B cell (primary cell): ENCODE measurements around the gene CDC14A. TPM values are rescaled to one million over a fixed set of nuclear protein-coding genes. Genes with fewer than 3 reads are reported as not detected.

Source experiments
- ATAC-seq: fragments of 200-7000 bp; cut with Tn5 transposase; one replicate; pipeline ENCODE4 v1.10.0; 2021; ENCODE audit warnings: low read depth, mild to moderate bottlenecking, moderate number of reproducible peaks, moderate library complexity
- CTCF ChIA-PET: fragments of 350-600 bp; sonication (Branson Sonifier 250); formaldehyde crosslinking; loops from one replicate; lab custom pipeline; 2021; ENCODE audit warnings: antibody characterized with exemption, inconsistent platforms; lab: Charles Lee
- POLR2A ChIA-PET: fragments of 350-600 bp; sonication (Branson Sonifier 250); formaldehyde crosslinking; loops from one replicate; lab custom pipeline; 2021; ENCODE audit warnings: antibody characterized with exemption; lab: Charles Lee
- DNase-seq: peaks from one replicate; pipeline ENCODE4 v3.0.0; 2013
- H2AFZ ChIP-seq: 2 replicates; pipeline ENCODE4 v1.6.1; 2012; ENCODE audit warnings: mild to moderate bottlenecking, low read depth, low read length; ENCODE audit not compliant: insufficient read depth, poor library complexity, severe bottlenecking
- H3K27ac ChIP-seq, 2 donors: 1 replicate in 1 of 2; 2 replicates in 1 of 2; pipeline ENCODE4 v1.5.1; 2012 to 2013; ENCODE audit warnings: low read length in 2 of 2, mild to moderate bottlenecking in 2 of 2, moderate library complexity in 1 of 2
- H3K27me3 ChIP-seq, 4 experiments: fragments of 200-600 bp in 1 of 4; sonication (generic) in 1 of 4; replicated peaks in 1 of 4; 1 replicate in 2 of 4; 2 replicates in 2 of 4; pipeline versions ENCODE4 v1.6.1 to v1.7.0; 2013 to 2016; ENCODE audit warnings: low read length in 3 of 4, mild to moderate bottlenecking in 2 of 4, mixed read lengths in 1 of 4, moderate library complexity in 1 of 4; ENCODE audit not compliant: insufficient read depth in 4 of 4, control insufficient read depth in 3 of 4; ENCODE audit errors: control extremely low read depth in 1 of 4
- H3K36me3 ChIP-seq, 2 experiments: replicated peaks in 1 of 2; 1 replicate in 1 of 2; 2 replicates in 1 of 2; pipeline versions ENCODE4 v1.6.1 to v1.7.1; 2013; ENCODE audit warnings: low read length in 1 of 2; ENCODE audit not compliant: insufficient read depth in 2 of 2, control insufficient read depth in 1 of 2; ENCODE audit errors: control extremely low read depth in 1 of 2, extremely low read depth in 1 of 2
- H3K4me1 ChIP-seq, 2 donors: fragments of 200-600 bp in 1 of 2; sonication (generic) in 1 of 2; 1 replicate in 1 of 2; 2 replicates in 1 of 2; pipeline versions ENCODE4 v1.5.1 to v1.6.1; 2013 to 2017; ENCODE audit warnings: low read length in 2 of 2; ENCODE audit not compliant: control insufficient read depth in 2 of 2, insufficient read depth in 2 of 2
- H3K4me2 ChIP-seq: replicated peaks from 2 replicates; pipeline ENCODE3; 2012; ENCODE audit warnings: mild to moderate bottlenecking, low read depth, low read length; ENCODE audit not compliant: poor library complexity, severe bottlenecking
- H3K4me3 ChIP-seq, 5 experiments: fragments of 200-600 bp in 1 of 5; sonication (generic) in 1 of 5; 1 replicate in 3 of 5; 2 replicates in 2 of 5; pipeline versions ENCODE4 v1.5.1 to v1.7.0; 2011 to 2016; ENCODE audit warnings: low read length in 4 of 5, mild to moderate bottlenecking in 4 of 5, low read depth in 2 of 5, control low read depth in 1 of 5, moderate library complexity in 1 of 5; ENCODE audit not compliant: insufficient read depth in 1 of 5; ENCODE audit errors: control extremely low read depth in 1 of 5, extremely low read depth in 1 of 5
- H3K79me2 ChIP-seq: fragments of 200-600 bp; sonication (generic); one replicate; pipeline ENCODE4 v1.6.0; 2016; ENCODE audit warnings: low read length; ENCODE audit not compliant: control insufficient read depth, insufficient read depth
- H3K9ac ChIP-seq: fragments of 200-600 bp; sonication (generic); 2 replicates; pipeline ENCODE4 v1.6.1; 2017; ENCODE audit warnings: mild to moderate bottlenecking, low read length, moderate library complexity
- H3K9me3 ChIP-seq, 3 donors: one replicate each; pipeline versions ENCODE4 v1.6.1 to v1.7.1; 2013; ENCODE audit warnings: low read length in 2 of 3; ENCODE audit not compliant: control insufficient read depth in 2 of 3, insufficient read depth in 1 of 3; ENCODE audit errors: control extremely low read depth in 1 of 3
- H4K20me1 ChIP-seq: 2 replicates; pipeline ENCODE4 v1.6.0; 2012; ENCODE audit warnings: mild to moderate bottlenecking, low read length; ENCODE audit not compliant: insufficient read depth, control insufficient read depth, poor library complexity, severe bottlenecking
- H3K27ac Mint-ChIP-seq: one replicate; pipeline ENCODE4 v1.8.0; 2021; ENCODE audit warnings: mixed read lengths
- H3K27me3 Mint-ChIP-seq: one replicate; pipeline ENCODE4 v1.8.0; 2021; ENCODE audit warnings: mixed read lengths
- H3K4me1 Mint-ChIP-seq: one replicate; pipeline ENCODE4 v1.8.0; 2021; ENCODE audit warnings: mixed read lengths
- H3K4me3 Mint-ChIP-seq: one replicate; pipeline ENCODE4 v1.8.0; 2021; ENCODE audit warnings: mixed read lengths
- H3K9me3 Mint-ChIP-seq: one replicate; pipeline ENCODE4 v1.8.0; 2022; ENCODE audit warnings: mixed read lengths; ENCODE audit not compliant: insufficient read depth
- CTCF ChIP-seq: fragments of 200-600 bp; IDR thresholded peaks from one replicate; pipeline ENCODE4 v1.8.0; 2022; ENCODE audit warnings: antibody characterized with exemption, mild to moderate bottlenecking
- EZH2 ChIP-seq: IDR thresholded peaks from 2 replicates; pipeline ENCODE4 v1.6.1; 2012; ENCODE audit warnings: borderline replicate concordance, low read depth, mild to moderate bottlenecking, moderate library complexity, low read length; ENCODE audit not compliant: insufficient read depth, poor library complexity, severe bottlenecking
- WGBS: methylation state at CpG from one replicate; pipeline ENCODE4 v1.1.5; 2013; ENCODE audit warnings: missing lambda C conversion rate; ENCODE audit not compliant: insufficient coverage; 5-methylcytosine and 5-hydroxymethylcytosine counted together
- intact Hi-C: fragments of 100-400 bp; cut with micrococcal nuclease; formaldehyde crosslinking; loops from one replicate; pipeline ENCODE4 v1.10.0; 2022
- polyA plus RNA-seq: library from polyadenylated mRNA; depleted of rRNA; stranded (reverse); fragments of >200 nt; gene quantifications from 2 replicates; pipeline ENCODE4 v1.2.3, GENCODE V29; 2012
- total RNA-seq, 2 donors: library from RNA; stranded (reverse); fragments of 120-200 nt in 1 of 2; gene quantifications; 1 replicate in 1 of 2; 2 replicates in 1 of 2; pipeline versions ENCODE4 v1.2.3 to v1.2.4, GENCODE V29; 2013 to 2022

Gene CDC14A
- total and polyA plus RNA-seq, 2 donors (not counting 1 experiment from before 2014, with no cell fraction given) = 6.1 to 41.7 TPM

- Histone ChIP-seq H3K9me3 (peaks cover 0 to 5% (median 0%) of the 10 kb centered on the region in 3 donors), H3K9ac (peak overlapping the region; percentile 36), H3K4me3 (peak overlapping the region in 3 of 5 experiments; percentile 7 to 40 (median 23)), H3K4me1 (peaks cover 19% of the 10 kb centered on the region in 2 donors), H3K27me3 (peaks cover 0 to 30% (median 22%) of the 10 kb centered on the region in 4 experiments), H3K4me2 (peak overlapping the region; percentile 71), H3K79me2 (no peaks in the 10 kb centered on the region), H3K27ac (no peak overlapping the region), H3K36me3 (no peaks in the 10 kb centered on the region), H2AFZ (peak overlapping the region; percentile 37), H4K20me1 (no peaks in the 10 kb centered on the region)
- intact Hi-C loops = no loop called here
- H3K27me3 Mint-ChIP-seq = peaks cover 44% of the 10 kb centered on the region
- H3K9me3 Mint-ChIP-seq = no peaks in the 10 kb centered on the region
- DNase-seq (peak; percentile 43), ATAC-seq (no peak)
- TF ChIP-seq EZH2 (no peak), CTCF (no peak)
- no peak overlapping the region for H3K27ac Mint-ChIP-seq
- H3K4me3 Mint-ChIP-seq = peak overlapping the region; percentile 55
- POLR2A ChIA-PET = no interaction called here
- 5% methylated on average over 53 of the region's 57 CpGs for WGBS
- H3K4me1 Mint-ChIP-seq = peaks cover 11% of the 10 kb centered on the region
- CTCF ChIA-PET = no interaction called here
Measured at GRCh38 chr1:100539836-100540536, 187.7 kb downstream of the CDC14A start.

DNA sequence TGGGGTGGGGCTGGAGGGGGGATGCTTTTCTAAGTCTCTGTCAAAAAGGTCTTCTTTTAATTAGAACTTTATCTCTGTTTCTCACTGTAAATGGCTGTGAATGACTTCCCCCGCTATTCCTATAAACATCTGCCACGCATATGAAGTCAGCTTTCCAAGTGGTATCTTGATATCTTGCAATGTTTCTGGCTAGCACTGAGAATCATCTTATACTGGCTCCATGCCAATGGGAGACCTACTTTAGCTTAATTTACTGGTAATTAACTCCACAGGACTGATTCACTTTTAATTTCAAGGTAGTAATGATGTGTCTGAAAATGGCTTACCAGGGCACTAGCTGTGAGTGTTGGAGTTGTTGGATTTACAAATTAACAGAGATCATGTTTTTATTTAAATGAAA is 190.0 kb downstream of the CDC14A start:
- no peak for ATAC-seq
- H3K4me3 ChIP-seq = no peak overlapping the region
- H2AFZ ChIP-seq = no peak overlapping the region
- Mint-ChIP-seq H3K27ac (no peak overlapping the region), H3K4me3 (no peak overlapping the region), H3K4me1 (no peaks in the 10 kb centered on the region), H3K9me3 (no peaks in the 10 kb centered on the region), H3K27me3 (peaks cover 34% of the 10 kb centered on the region)
- no peaks in the 10 kb centered on the region for H3K79me2 ChIP-seq
- peaks cover 0 to 28% (median 16%) of the 10 kb centered on the region in 4 experiments for H3K27me3 ChIP-seq
- no peak overlapping the region for H3K27ac ChIP-seq
- TF ChIP-seq EZH2 = no peak
- POLR2A ChIA-PET = no interaction called here
- peaks cover 14 to 15% of the 10 kb centered on the region in 2 donors for H3K4me1 ChIP-seq
- CTCF ChIA-PET = no interaction called here
- H3K9me3 ChIP-seq = peaks cover 0 to 5% (median 0%) of the 10 kb centered on the region in 3 donors
- intact Hi-C loops = no loop called here
- WGBS = 80% methylated on average over 1 of the region's 2 CpGs
- no peak for DNase-seq
- no peak overlapping the region for H3K4me2 ChIP-seq
- H3K36me3 ChIP-seq = no peaks in the 10 kb centered on the region
- no peaks in the 10 kb centered on the region for H4K20me1 ChIP-seq
- H3K9ac ChIP-seq = no peak overlapping the region
